ENCODE measurements around the gene MTFR1L. TPM values are rescaled to one million over a fixed set of nuclear protein-coding genes. Genes with fewer than 3 reads are reported as not detected.

Gene MTFR1L
- total RNA-seq, 1 donor from 2014 or later: 30.6 TPM

DNA sequence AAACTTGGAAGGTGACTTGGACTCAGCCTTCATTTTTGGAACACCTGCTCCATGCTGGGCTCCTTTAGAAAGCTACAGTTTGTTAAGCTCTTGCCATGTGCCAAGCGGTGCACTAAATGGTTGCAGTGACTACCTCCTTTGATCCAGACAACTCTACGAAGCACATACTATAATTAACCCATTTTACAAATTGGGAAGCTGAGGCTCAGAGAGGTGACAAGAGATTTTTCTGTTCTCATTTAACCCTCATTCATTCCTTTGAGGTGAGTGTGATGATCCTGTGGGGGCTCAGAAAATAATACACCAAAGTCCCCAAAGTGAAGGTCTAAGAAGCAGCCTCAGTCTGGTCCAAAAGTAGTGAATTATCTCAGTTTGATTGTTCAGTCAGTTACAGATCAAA, 57.4 kb downstream of the MTFR1L start:
- no peak for DNase-seq (ENCODE audit: low read depth in 2 of 2)

DNA sequence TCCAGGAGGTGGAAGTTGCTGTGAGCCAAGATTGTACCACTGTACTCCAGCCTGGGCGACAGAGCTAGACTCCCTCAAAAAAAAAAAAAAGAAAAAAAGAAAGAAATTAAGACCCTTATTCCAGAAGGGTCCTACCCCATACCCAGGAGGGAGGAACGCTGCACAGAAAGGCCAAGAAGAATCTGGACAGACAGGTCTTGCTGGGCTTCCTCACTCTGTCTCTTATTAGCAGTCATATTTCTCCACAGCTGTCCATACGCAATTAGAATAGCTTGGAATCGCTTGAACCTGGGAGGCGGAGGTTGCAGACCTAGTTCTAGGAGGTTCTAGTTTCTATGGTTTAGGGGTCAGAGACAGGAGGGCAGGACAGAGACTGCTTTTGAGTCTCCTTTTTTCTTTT, 58.9 kb downstream of the MTFR1L start:
- DNase-seq (ENCODE audit: low read depth in 2 of 2): no peak

DNA sequence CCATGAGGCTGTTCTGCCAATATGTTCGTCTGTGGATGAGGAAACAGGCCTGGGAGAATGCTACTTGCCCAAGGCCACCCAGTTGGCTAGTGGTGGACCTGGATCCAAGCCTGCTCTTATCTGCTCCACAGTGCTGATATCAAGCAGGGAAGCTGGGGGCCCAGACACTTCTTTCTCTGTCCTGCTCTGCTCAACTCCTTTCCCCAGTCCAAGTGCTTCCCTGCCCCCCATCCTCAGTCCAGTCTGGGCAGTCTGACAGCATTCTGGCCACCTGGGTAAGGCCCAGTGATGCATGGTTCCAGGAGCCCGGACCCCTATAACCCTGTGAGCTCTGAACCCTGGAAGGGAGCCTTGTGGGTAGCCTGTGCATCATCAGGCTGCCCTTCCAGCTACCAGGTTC, 59.9 kb downstream of the MTFR1L start:
- no peak for DNase-seq (ENCODE audit: low read depth in 2 of 2)

DNA sequence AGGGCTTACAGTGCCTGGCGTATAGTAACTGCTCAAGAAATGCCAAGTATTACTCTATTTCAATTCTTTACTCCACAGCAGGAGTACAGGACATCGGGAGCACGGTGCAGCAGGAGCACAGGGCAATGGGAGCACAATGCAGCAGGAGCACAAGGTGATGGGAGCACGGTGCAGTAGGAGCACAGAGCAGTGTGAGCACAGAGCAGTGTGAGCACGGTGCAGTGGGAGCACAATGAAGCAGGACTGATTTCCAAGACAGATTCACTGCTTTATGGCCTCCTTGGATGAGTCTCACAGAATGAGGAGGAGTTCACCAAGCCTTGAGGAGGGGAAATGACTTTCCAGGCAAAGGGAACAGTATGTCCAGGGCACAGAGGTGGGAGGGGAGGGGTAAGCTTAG, 60.8 kb downstream of the MTFR1L start:
- no peak for DNase-seq (ENCODE audit: low read depth in 2 of 2)

DNA sequence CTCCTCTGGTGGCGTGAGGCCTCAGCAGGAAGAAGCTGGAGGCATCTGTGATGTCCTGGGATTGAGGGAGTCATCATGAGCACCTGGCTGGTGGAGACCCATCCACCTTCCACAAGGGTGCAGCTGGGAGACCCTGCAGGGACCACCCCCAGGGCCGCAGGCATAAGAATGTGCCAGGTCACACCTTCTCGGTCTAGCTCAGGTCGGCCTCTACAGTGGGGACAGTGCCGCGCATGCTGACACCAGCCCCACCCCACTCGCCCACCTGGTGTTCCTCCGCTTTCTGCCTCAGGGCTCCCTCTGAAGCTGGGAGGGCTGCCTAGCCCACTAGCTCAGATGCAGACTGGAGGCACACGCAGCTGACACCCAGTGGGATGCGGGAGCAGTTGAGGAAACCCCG, 61.5 kb downstream of the MTFR1L start:
- DNase-seq (ENCODE audit: low read depth in 2 of 2): no peak

Other genes starting within 250 kb of the MTFR1L start
- 0.22 and 0.79 TPM in 2 replicates for gene MAN1C1, start 203.2 kb upstream of the MTFR1L start, total RNA-seq
- gene SELENON, start 19.8 kb upstream of the MTFR1L start, total RNA-seq: 21.8 and 27.8 TPM in 2 replicates
- gene AUNIP, start 39.5 kb downstream of the MTFR1L start, total RNA-seq: 0.60 and 2.0 TPM in 2 replicates
- 8.3 and 18.7 TPM in 2 replicates for gene PAQR7, start 55.8 kb downstream of the MTFR1L start, total RNA-seq
- 162 and 212 TPM in 2 replicates for gene STMN1, start 86.5 kb downstream of the MTFR1L start, total RNA-seq
- gene PAFAH2, start 178.1 kb downstream of the MTFR1L start, total RNA-seq: 9.2 and 32.7 TPM in 2 replicates
- under 0.01 TPM in 2 replicates for gene EXTL1, start 201.8 kb downstream of the MTFR1L start, total RNA-seq
- not detected in 2 replicates for gene SLC30A2, start 226.2 kb downstream of the MTFR1L start, total RNA-seq
- under 0.01 TPM in 1 of 2 replicates, not detected in the other for gene TRIM63, start 247.7 kb downstream of the MTFR1L start, total RNA-seq